ENCODE data around the gene KCNA5. TPM values are rescaled to one million over a fixed set of nuclear protein-coding genes. Genes with fewer than 3 reads are reported as not detected.

Gene KCNA5
- total RNA-seq, 4 donors from 2014 or later, result 0.84 to 3.7 (median 1.5) TPM

- Histone ChIP-seq H3K4me1 (peaks cover 0 to 5% (median 0%) of the 10 kb centered on the region in 4 donors), H3K4me3 (no peak overlapping the region), H3K9me3 (no peaks in the 10 kb centered on the region), H3K27ac (no peak overlapping the region), H3K27me3 (no peaks in the 10 kb centered on the region), H3K36me3 (no peaks in the 10 kb centered on the region)
- 69 to 70% methylated on average over 2 of the region's 2 CpGs for WGBS, 2 donors
- DNase-seq (ENCODE audit: low spot score in 2 of 2), result no peak
- TF ChIP-seq POLR2A (IDR thresholded peaks at IDR 0.05), result no peak
- TF ChIP-seq CTCF (IDR thresholded peaks at IDR 0.05), result no peak
- TF ChIP-seq EP300 (IDR thresholded peaks at IDR 0.05), result no peak
Observed at GRCh38 chr12:5014269-5014668, 29.4 kb upstream of the KCNA5 start.

- 80 to 83% methylated on average over 10 to 12 of the region's 12 CpGs for WGBS, 2 donors
- Histone ChIP-seq H3K9me3 (no peaks in the 10 kb centered on the region), H3K4me3 (no peak overlapping the region), H3K4me1 (peaks cover 0 to 5% (median 0%) of the 10 kb centered on the region in 4 donors), H3K36me3 (no peaks in the 10 kb centered on the region), H3K27ac (no peak overlapping the region), H3K27me3 (no peaks in the 10 kb centered on the region)
- TF ChIP-seq EP300 (IDR thresholded peaks at IDR 0.05), result no peak
- no peak for TF ChIP-seq POLR2A (IDR thresholded peaks at IDR 0.05)
- TF ChIP-seq CTCF (IDR thresholded peaks at IDR 0.05), result no peak
- no peak for DNase-seq (ENCODE audit: low spot score in 2 of 2)
Observed at GRCh38 chr12:5015711-5016492, 27.8 kb upstream of the KCNA5 start.

- Histone ChIP-seq H3K27me3 (no peaks in the 10 kb centered on the region), H3K9me3 (no peaks in the 10 kb centered on the region), H3K27ac (no peak overlapping the region), H3K36me3 (no peaks in the 10 kb centered on the region), H3K4me1 (peaks cover 0 to 5% (median 0%) of the 10 kb centered on the region in 4 donors), H3K4me3 (no peak overlapping the region)
- WGBS, 2 donors, result 30 to 43% methylated on average over 5 of the region's 5 CpGs
- DNase-seq (ENCODE audit: low spot score in 2 of 2), result no peak
- TF ChIP-seq EP300 (IDR thresholded peaks at IDR 0.05) (no peak), CTCF (IDR thresholded peaks at IDR 0.05) (no peak), POLR2A (IDR thresholded peaks at IDR 0.05) (no peak)
Observed at GRCh38 chr12:5016526-5016925, 27.2 kb upstream of the KCNA5 start.

GRCh38 chr12:5017638-5018348 is 25.9 kb upstream of the KCNA5 start:
- H3K4me3 ChIP-seq, result no peak overlapping the region
- WGBS, 2 donors, result 52 to 65% methylated on average over 24 of the region's 24 CpGs
- no peak for TF ChIP-seq CTCF (IDR thresholded peaks at IDR 0.05)
- TF ChIP-seq EP300 (IDR thresholded peaks at IDR 0.05), result no peak
- TF ChIP-seq POLR2A (IDR thresholded peaks at IDR 0.05), result no peak

GRCh38 chr12:5018677-5019076 is 25.0 kb upstream of the KCNA5 start:
- no peak overlapping the region for H3K27ac ChIP-seq
- no peaks in the 10 kb centered on the region for H3K9me3 ChIP-seq
- no peak overlapping the region for H3K4me3 ChIP-seq
- no peak for TF ChIP-seq POLR2A (IDR thresholded peaks at IDR 0.05)
- no peak for TF ChIP-seq EP300 (IDR thresholded peaks at IDR 0.05)
- no peak for TF ChIP-seq CTCF (IDR thresholded peaks at IDR 0.05)
- DNase-seq (ENCODE audit: low spot score in 2 of 2), result no peak
- H3K36me3 ChIP-seq, result no peaks in the 10 kb centered on the region
- H3K27me3 ChIP-seq, result no peaks in the 10 kb centered on the region
- WGBS, 2 donors, result 67 to 76% methylated on average over 3 of the region's 3 CpGs
- H3K4me1 ChIP-seq, result peaks cover 0 to 5% (median 0%) of the 10 kb centered on the region in 4 donors

More at GRCh38 chr12:5017638-5018348, 25.9 kb upstream of the KCNA5 start:
- peaks cover 0 to 5% (median 0%) of the 10 kb centered on the region in 4 donors for H3K4me1 ChIP-seq
- no peaks in the 10 kb centered on the region for H3K36me3 ChIP-seq
- no peaks in the 10 kb centered on the region for H3K27me3 ChIP-seq
- no peak for DNase-seq (ENCODE audit: low spot score in 2 of 2)
- no peak overlapping the region for H3K27ac ChIP-seq
- H3K9me3 ChIP-seq, result no peaks in the 10 kb centered on the region

Measured in tibial nerve (tissue), 4 donors.